Upper lobe of left lung (tissue), 6 donors: ENCODE results near the gene MTMR8. TPM values are rescaled to one million over a fixed set of nuclear protein-coding genes. Genes with fewer than 3 reads are reported as not detected.

Experiments used
- ATAC-seq, 2 donors: fragments of 200-7000 bp; cut with Tn5 transposase; one replicate each; pipeline ENCODE4 v1.9.1; 2022; ENCODE audit warnings: mild to moderate bottlenecking in 2 of 2, moderate library complexity in 2 of 2; ENCODE audit not compliant: low FRiP score in 2 of 2
- DNase-seq, 2 donors: peaks; one replicate each; pipeline ENCODE4 v3.0.0-alpha.2; 2019 to 2020
- H3K27ac ChIP-seq, 4 donors: fragments of 200-600 bp; sonication (generic); one replicate each; pipeline ENCODE4 v1.5.1; 2016 to 2019
- H3K27me3 ChIP-seq, 4 donors: fragments of 200-600 bp; sonication (generic); one replicate each; pipeline ENCODE4 v1.5.1; 2017 to 2019
- H3K36me3 ChIP-seq, 4 donors: fragments of 200-600 bp; sonication (generic); one replicate each; pipeline ENCODE4 v1.5.1; 2016 to 2019
- H3K4me1 ChIP-seq, 4 donors: fragments of 200-600 bp; sonication (generic); one replicate each; pipeline ENCODE4 v1.5.1; 2018 to 2019
- H3K4me3 ChIP-seq, 4 donors: fragments of 200-600 bp; sonication (generic); one replicate each; pipeline ENCODE4 v1.5.1; 2017 to 2019; ENCODE audit warnings: mild to moderate bottlenecking in 2 of 4, moderate library complexity in 1 of 4
- H3K9me3 ChIP-seq, 4 donors: fragments of 200-600 bp; sonication (generic); one replicate each; pipeline ENCODE4 v1.5.1; 2018 to 2019
- CTCF ChIP-seq, 6 experiments: fragments of 450-650 bp in 4 of 6; fragments of 200-600 bp in 2 of 6; sonication (generic) in 2 of 6; IDR thresholded peaks; one replicate each; pipeline ENCODE4 v1.5.1; 2016 to 2019; ENCODE audit warnings: antibody characterized with exemption in 6 of 6
- EP300 ChIP-seq, 4 donors: sonication (generic); formaldehyde crosslinking; IDR thresholded peaks; one replicate each; pipeline ENCODE4 v1.5.1; 2017; ENCODE audit warnings: antibody characterized with exemption in 4 of 4, control low read depth in 2 of 4
- POLR2A ChIP-seq, 4 donors: fragments of 450-650 bp; IDR thresholded peaks; one replicate each; pipeline ENCODE4 v1.5.1; 2016 to 2017; ENCODE audit warnings: antibody characterized with exemption in 4 of 4, mild to moderate bottlenecking in 2 of 4
- POLR2AphosphoS5 ChIP-seq, 2 donors: sonication (generic); formaldehyde crosslinking; IDR thresholded peaks; one replicate each; pipeline ENCODE4 v1.5.1; 2017; ENCODE audit warnings: antibody characterized with exemption in 2 of 2
- WGBS, 2 donors: methylation state at CpG; one replicate each; pipeline ENCODE4 v1.1.5; 2017 to 2018; 5-methylcytosine and 5-hydroxymethylcytosine counted together
- total RNA-seq, 6 donors: library from RNA; depleted of rRNA in 4 of 6; stranded (reverse); fragments of >200 nt in 4 of 6; gene quantifications; one replicate each; pipeline versions ENCODE4 v1.1.0 to v1.2.1, GENCODE V29; 2016 to 2021
- donor health status: DM: no; HTN: no; CAD: no; lungs with moderate emphysema.
- donor health status: DM: no; HTN: yes; CAD: no; lungs with severe emphysema.

The MTMR8 gene
- total RNA-seq, 6 donors from 2014 or later: 2.3 to 4.2 (median 2.3) TPM; not detected in 1

- no peak for ATAC-seq
- Histone ChIP-seq H3K27ac (no peak overlapping the region), H3K27me3 (no peaks in the 10 kb centered on the region), H3K4me1 (no peaks in the 10 kb centered on the region), H3K36me3 (no peaks in the 10 kb centered on the region), H3K4me3 (no peak overlapping the region), H3K9me3 (no peaks in the 10 kb centered on the region)
- 51 to 81% methylated on average over 2 of the region's 2 CpGs for WGBS, 2 donors
- TF ChIP-seq POLR2A (IDR thresholded peaks at IDR 0.05) (no peak), POLR2AphosphoS5 (IDR thresholded peaks at IDR 0.05) (no peak), EP300 (IDR thresholded peaks at IDR 0.05) (no peak), CTCF (IDR thresholded peaks at IDR 0.05) (no peak)
- DNase-seq: no peak
Measured at GRCh38 chrX:64291123-64291522, 104.1 kb downstream of the MTMR8 start.

DNA sequence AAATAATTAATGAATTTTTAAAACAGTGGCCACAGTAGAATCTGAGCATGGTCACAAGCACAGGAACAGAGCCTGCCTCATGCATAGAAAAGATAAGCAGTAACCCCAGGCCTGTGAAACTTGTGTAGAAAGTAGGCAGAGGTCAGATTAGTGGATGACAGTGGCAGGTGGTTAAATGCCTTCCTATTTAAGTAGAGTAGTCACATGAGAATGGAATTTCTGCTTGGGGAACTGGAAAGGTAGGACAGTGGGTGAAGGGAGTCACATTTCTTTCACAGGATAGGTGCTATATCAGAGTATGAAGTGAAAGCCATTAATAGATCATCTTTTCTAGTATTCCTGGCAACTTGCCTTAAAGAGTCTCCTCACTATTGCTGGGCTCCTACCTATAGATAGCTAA lies 130.0 kb downstream of the MTMR8 start:
- no peak for ATAC-seq
- Histone ChIP-seq H3K4me1 (no peaks in the 10 kb centered on the region), H3K9me3 (no peaks in the 10 kb centered on the region), H3K27me3 (no peaks in the 10 kb centered on the region), H3K27ac (no peak overlapping the region), H3K4me3 (no peak overlapping the region), H3K36me3 (no peaks in the 10 kb centered on the region)
- TF ChIP-seq EP300 (IDR thresholded peaks at IDR 0.05) (no peak), POLR2AphosphoS5 (IDR thresholded peaks at IDR 0.05) (no peak), POLR2A (IDR thresholded peaks at IDR 0.05) (no peak), CTCF (IDR thresholded peaks at IDR 0.05) (no peak)
- DNase-seq: no peak

GRCh38 chrX:64230123-64230970 lies 164.9 kb downstream of the MTMR8 start, which contains the start of gene ASB12:
TSS of gene ASB12 (minus strand) at chrX:64230607. CDS start at chrX:64225650, 4,957 bp downstream.
- H3K27me3 ChIP-seq: no peaks in the 10 kb centered on the region
- ATAC-seq: no peak
- DNase-seq: peak in 1 of 2 donors; percentile 16
- H3K27ac ChIP-seq: no peak within 1 kb of the TSS
- no peak within 1 kb of the TSS for H3K4me3 ChIP-seq
- no peaks in the 10 kb centered on the region for H3K4me1 ChIP-seq
- TF ChIP-seq CTCF (IDR thresholded peaks at IDR 0.05) (no peak), POLR2A (IDR thresholded peaks at IDR 0.05) (no peak), EP300 (IDR thresholded peaks at IDR 0.05) (no peak), POLR2AphosphoS5 (IDR thresholded peaks at IDR 0.05) (no peak)
- WGBS, 2 donors: 65 to 69% methylated on average over 10 to 17 of the region's 17 CpGs
- no peaks in the 10 kb centered on the region for H3K36me3 ChIP-seq
- no peaks in the 10 kb centered on the region for H3K9me3 ChIP-seq

DNA sequence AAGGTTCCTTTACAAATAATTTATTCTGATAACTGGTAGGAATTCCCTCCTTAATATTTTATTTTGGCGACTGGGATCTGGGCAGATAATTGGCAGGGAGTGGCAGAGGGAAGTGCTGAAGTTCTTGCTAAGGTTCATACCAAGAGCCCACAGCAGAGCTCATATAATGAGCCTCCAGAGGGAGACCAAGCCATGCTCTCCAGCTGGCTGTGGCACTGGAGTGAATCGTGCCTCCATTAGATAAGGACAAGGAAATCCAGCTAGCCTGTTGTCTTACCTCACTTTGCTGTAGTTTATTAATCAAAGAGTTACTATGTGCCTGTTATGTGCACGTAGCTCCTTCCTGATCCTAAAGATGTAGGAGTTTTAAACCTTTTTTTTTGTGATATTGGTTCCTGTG lies 166.1 kb downstream of the MTMR8 start:
- H3K9me3 ChIP-seq: no peaks in the 10 kb centered on the region
- no peaks in the 10 kb centered on the region for H3K4me1 ChIP-seq
- no peaks in the 10 kb centered on the region for H3K27me3 ChIP-seq
- H3K27ac ChIP-seq: no peak overlapping the region
- DNase-seq (no peak), ATAC-seq (no peak)
- TF ChIP-seq POLR2A (IDR thresholded peaks at IDR 0.05) (no peak), CTCF (IDR thresholded peaks at IDR 0.05) (no peak)
- no peaks in the 10 kb centered on the region for H3K36me3 ChIP-seq
- no peak overlapping the region for H3K4me3 ChIP-seq
- 39 to 79% methylated on average over 1 to 3 of the region's 3 CpGs for WGBS, 2 donors

Other genes starting within 250 kb of the MTMR8 start
- 1 to 10 TPM; 3.3 to 5.5 (median 3.9) TPM for gene AMER1, start 189.7 kb downstream of the MTMR8 start, total RNA-seq
- under 1 TPM in 3 of 6 donors, not detected in 3; 0.29 to 0.46 (median 0.34) TPM for gene ASB12, start 164.8 kb downstream of the MTMR8 start, total RNA-seq